Endothelial cell of umbilical vein (primary cell): ENCODE measurements around the gene TFF2. TPM values are rescaled to one million over a fixed set of nuclear protein-coding genes. Genes with fewer than 3 reads are reported as not detected.

Source experiments
- BruUV-seq: library from RNA; stranded (reverse); fragments of 400-500 nt; replicated peaks from 2 replicates; lab custom pipeline; 2021; lab: Mats Ljungman, UMichigan
- CTCF ChIA-PET: fragments of 300-600, 350-600 bp; sonication (Branson Sonifier 250); formaldehyde crosslinking; loops from one replicate; lab custom pipeline; 2021; ENCODE audit warnings: antibody characterized with exemption, inconsistent platforms; lab: Charles Lee
- POLR2A ChIA-PET: fragments of 300-600, 350-600 bp; sonication (Branson Sonifier 250); formaldehyde crosslinking; loops from one replicate; lab custom pipeline; 2021; ENCODE audit warnings: antibody characterized with exemption, inconsistent platforms; lab: Charles Lee
- DNase-seq: peaks from one replicate; pipeline ENCODE4 v3.0.0-alpha.2; 2011; ENCODE audit warnings: low read depth, low spot score
- FAIRE-seq: peaks from 2 replicates; lab custom pipeline; 2011; peaks lifted over from hg19 to GRCh38; lab: Jason Lieb, UNC
- H2AFZ ChIP-seq: 2 replicates; pipeline ENCODE4 v1.6.0; 2012; ENCODE audit warnings: low read depth, low read length, control low read depth, inconsistent platforms
- H3K27ac ChIP-seq: 2 replicates; pipeline ENCODE4 v1.5.1; 2011; ENCODE audit warnings: low read depth, mild to moderate bottlenecking, control low read depth, low read length, moderate library complexity; ENCODE audit not compliant: insufficient read depth
- H3K27me3 ChIP-seq, 2 experiments: 2 replicates each; pipeline versions ENCODE4 v1.6.0 to v1.6.1; 2011; ENCODE audit warnings: low read length in 2 of 2, mixed read lengths in 1 of 2; ENCODE audit not compliant: control insufficient read depth in 2 of 2, insufficient read depth in 2 of 2
- H3K36me3 ChIP-seq, 2 experiments: 2 replicates in 1 of 2; 3 replicates in 1 of 2; pipeline ENCODE4 v1.5.1; 2011; ENCODE audit warnings: low read length in 2 of 2, mild to moderate bottlenecking in 1 of 2, moderate library complexity in 1 of 2; ENCODE audit not compliant: control insufficient read depth in 2 of 2, insufficient read depth in 2 of 2; ENCODE audit errors: extremely low read depth in 1 of 2
- H3K4me1 ChIP-seq: 3 replicates; pipeline ENCODE4 v1.5.1; 2011; ENCODE audit warnings: mild to moderate bottlenecking, low read length; ENCODE audit not compliant: control insufficient read depth, insufficient read depth; ENCODE audit errors: extremely low read depth
- H3K4me2 ChIP-seq: 2 replicates; pipeline ENCODE4 v1.6.1; 2011; ENCODE audit warnings: low read length, control low read depth, mixed read lengths; ENCODE audit not compliant: insufficient read depth
- H3K4me3 ChIP-seq, 3 experiments: fragments of 200-600 bp in 1 of 3; sonication (generic), shearing (Covaris generic) in 1 of 3; replicated peaks in 1 of 3; 2 replicates each; pipeline ENCODE4 v1.5.1; 2011 to 2016; ENCODE audit warnings: control low read depth in 3 of 3, low read length in 3 of 3, mild to moderate bottlenecking in 2 of 3, inconsistent platforms in 1 of 3, low read depth in 1 of 3, moderate library complexity in 1 of 3; ENCODE audit not compliant: insufficient read depth in 1 of 3
- H3K79me2 ChIP-seq: 2 replicates; pipeline ENCODE4 v1.6.0; 2012; ENCODE audit warnings: low read length, inconsistent platforms; ENCODE audit not compliant: control insufficient read depth, insufficient read depth
- H3K9ac ChIP-seq: replicated peaks from 2 replicates; pipeline ENCODE3; 2011; ENCODE audit warnings: low read length, control low read depth; ENCODE audit not compliant: insufficient read depth; ENCODE audit errors: extremely low read depth
- H3K9me1 ChIP-seq: replicated peaks from 3 replicates; pipeline ENCODE4 v1.6.0; 2011; ENCODE audit warnings: mild to moderate bottlenecking, low read length; ENCODE audit not compliant: control insufficient read depth, insufficient read depth; ENCODE audit errors: extremely low read depth
- H3K9me3 ChIP-seq: replicated peaks from 2 replicates; pipeline ENCODE4 v1.5.1; 2012; ENCODE audit warnings: low read length, inconsistent platforms; ENCODE audit not compliant: control insufficient read depth, insufficient read depth
- H4K20me1 ChIP-seq: replicated peaks from 2 replicates; pipeline ENCODE3; 2011; ENCODE audit warnings: mild to moderate bottlenecking, low read length; ENCODE audit not compliant: control insufficient read depth, insufficient read depth; ENCODE audit errors: extremely low read depth
- CTCF ChIP-seq, 2 donors: IDR thresholded peaks; 1 replicate in 1 of 2; 2 replicates in 1 of 2; pipeline ENCODE4 v1.5.1; 2011; ENCODE audit warnings: low read length in 2 of 2, mild to moderate bottlenecking in 2 of 2, moderate library complexity in 2 of 2, control low read depth in 1 of 2, inconsistent platforms in 1 of 2, low read depth in 1 of 2; ENCODE audit not compliant: insufficient read depth in 1 of 2; ENCODE audit errors: extremely low read depth in 1 of 2
- EZH2 ChIP-seq: IDR thresholded peaks from 2 replicates; pipeline ENCODE4 v1.6.1; 2012; ENCODE audit warnings: borderline replicate concordance, low read depth, mild to moderate bottlenecking, moderate library complexity, low read length, inconsistent platforms; ENCODE audit not compliant: severe bottlenecking
- FOS ChIP-seq: IDR thresholded peaks from 2 replicates; pipeline ENCODE4 v1.6.1; 2011; ENCODE audit warnings: mild to moderate bottlenecking, low read length, moderate library complexity, borderline replicate concordance; ENCODE audit not compliant: insufficient read depth
- GATA2 ChIP-seq: IDR thresholded peaks from 2 replicates; pipeline ENCODE4 v1.7.0; 2011; ENCODE audit warnings: low read depth, mild to moderate bottlenecking, moderate library complexity, mixed read lengths, low read length; ENCODE audit not compliant: insufficient read length, insufficient read depth
- JUN ChIP-seq: IDR thresholded peaks from 2 replicates; pipeline ENCODE4 v1.6.1; 2011; ENCODE audit warnings: borderline replicate concordance, low read depth; ENCODE audit not compliant: insufficient read length, insufficient read depth
- MAX ChIP-seq: IDR thresholded peaks from 2 replicates; pipeline ENCODE4 v1.6.1; 2011; ENCODE audit not compliant: insufficient read depth, insufficient read length
- MYC ChIP-seq: IDR thresholded peaks from one replicate; pipeline ENCODE4 v1.6.1; 2011; ENCODE audit warnings: mild to moderate bottlenecking, low read depth, low read length
- POLR2A ChIP-seq: IDR thresholded peaks from 2 replicates; pipeline ENCODE4 v1.6.1; 2012; ENCODE audit warnings: low read depth, mild to moderate bottlenecking, control low read depth, low read length
- POLR2AphosphoS5 ChIP-seq: IDR thresholded peaks from 2 replicates; pipeline ENCODE4 v1.6.1; 2012; ENCODE audit warnings: low read depth, mild to moderate bottlenecking, control low read depth, low read length, moderate library complexity; ENCODE audit not compliant: insufficient read depth
- dilution Hi-C: fragments of 300-500 bp; cut with MboI; formaldehyde crosslinking; loops from one replicate; pipeline ENCODE4 v1.15.0; 2019; ENCODE audit warnings: low sequenced_read_pairs; ENCODE audit not compliant: extremely low pct_ligation_motif_present
- intact Hi-C: fragments of 100-400 bp; cut with micrococcal nuclease; formaldehyde crosslinking; loops from one replicate; pipeline ENCODE4 v1.10.0; 2022
- polyA plus RNA-seq, 4 experiments: library from polyadenylated mRNA; depleted of rRNA in 3 of 4; stranded (reverse) in 3 of 4; unstranded in 1 of 4; fragments of >200 nt; gene quantifications; 2 replicates each; pipeline versions ENCODE4 v1.2.1 to v1.2.3, GENCODE V29; 2011 to 2012; ENCODE audit warnings: missing spikeins in 1 of 4
- total RNA-seq: library from RNA; stranded (reverse); gene quantifications from 2 replicates; pipeline ENCODE4 v1.2.3, GENCODE V29; 2021

The TFF2 gene
- total and polyA plus RNA-seq, 2 donors (not counting 3 experiments of a cell fraction or from before 2014, with no cell fraction given), result not detected

GRCh38 chr21:42373908-42374455 is 23.2 kb upstream of the TFF2 start:
- ChIA-PET CTCF (no interaction called here), POLR2A (no interaction called here)
- H2AFZ ChIP-seq, result no peak overlapping the region
- H3K4me1 ChIP-seq, result no peaks in the 10 kb centered on the region
- FAIRE-seq (no peak), DNase-seq (no peak)
- H3K4me3 ChIP-seq, result no peak overlapping the region
- no peaks in the 10 kb centered on the region for H4K20me1 ChIP-seq
- H3K27me3 ChIP-seq, result peaks cover 0 to 1% of the 10 kb centered on the region in 2 experiments
- dilution Hi-C loops (no loop called here), intact Hi-C loops (no loop called here)
- H3K27ac ChIP-seq, result no peak overlapping the region
- H3K79me2 ChIP-seq, result no peaks in the 10 kb centered on the region
- no peak overlapping the region for H3K4me2 ChIP-seq
- no peaks in the 10 kb centered on the region for H3K36me3 ChIP-seq
- no peak for TF ChIP-seq FOS
- no peak for TF ChIP-seq CTCF (IDR thresholded peaks at IDR 0.05; ENCODE audit: extremely low read depth in 1 of 2, insufficient read depth in 1 of 2, low read depth in 1 of 2, low read length in 2 of 2)
- no peaks in the 10 kb centered on the region for H3K9me1 ChIP-seq
- no TSS peak for BruUV-seq
- H3K9me3 ChIP-seq, result no peaks in the 10 kb centered on the region
- H3K9ac ChIP-seq, result no peak overlapping the region

- Histone ChIP-seq H3K4me3 (no peak overlapping the region), H3K27me3 (peaks cover 0 to 1% of the 10 kb centered on the region in 2 experiments), H3K9me3 (no peaks in the 10 kb centered on the region), H3K4me2 (no peak overlapping the region), H3K9me1 (no peaks in the 10 kb centered on the region), H3K27ac (no peak overlapping the region), H3K4me1 (no peaks in the 10 kb centered on the region), H3K79me2 (no peaks in the 10 kb centered on the region), H2AFZ (no peak overlapping the region), H3K9ac (no peak overlapping the region), H4K20me1 (no peaks in the 10 kb centered on the region), H3K36me3 (no peaks in the 10 kb centered on the region)
- POLR2A ChIA-PET, result no interaction called here
- BruUV-seq, result no TSS peak
- intact Hi-C loops (no loop called here), dilution Hi-C loops (no loop called here)
- TF ChIP-seq POLR2AphosphoS5, result no peak
- TF ChIP-seq POLR2A, result no peak
- TF ChIP-seq JUN, result no peak
- no peak for TF ChIP-seq CTCF (IDR thresholded peaks at IDR 0.05; ENCODE audit: extremely low read depth in 1 of 2, insufficient read depth in 1 of 2, low read depth in 1 of 2, low read length in 2 of 2)
- TF ChIP-seq FOS, result no peak
- no peak for TF ChIP-seq MAX
- TF ChIP-seq GATA2, result no peak
- no peak for TF ChIP-seq EZH2
- no peak for TF ChIP-seq MYC
- CTCF ChIA-PET, result no interaction called here
- no peak for DNase-seq
- no peak for FAIRE-seq
These were observed 22.6 kb upstream of the TFF2 start for GRCh38 chr21:42373196-42373907.
